Omental fat pad (tissue), 4 donors: ENCODE measurements around the gene SLC24A3. TPM values are rescaled to one million over a fixed set of nuclear protein-coding genes. Genes with fewer than 3 reads are reported as not detected.

Source experiments
- ATAC-seq: fragments of 150-250 bp; one replicate; pipeline ENCODE4 v1.9.1; 2016; ENCODE audit warnings: mild to moderate bottlenecking, moderate library complexity; ENCODE audit not compliant: low FRiP score
- DNase-seq: peaks from one replicate; pipeline ENCODE4 v3.0.0-alpha.2; 2019; ENCODE audit warnings: low spot score
- total RNA-seq, 4 donors: library from RNA; depleted of rRNA; stranded (reverse); fragments of >200 nt; gene quantifications; one replicate each; pipeline ENCODE4 v1.1.0, GENCODE V29; 2016
- TF ChIP-seq, protein P1 (sequence below), 3 donors: fragments of 450-650 bp; IDR thresholded peaks; one replicate each; pipeline ENCODE4 v1.5.1; 2016 to 2017; ENCODE audit warnings: antibody characterized with exemption in 3 of 3, mild to moderate bottlenecking in 3 of 3, moderate library complexity in 2 of 3

SLC24A3 gene
- 10 to 100 TPM in 1 of 4 donors, 1 to 10 TPM in 3; 6.3 to 14.0 (median 9.2) TPM for total RNA-seq

GRCh38 chr20:19212469-19212815, at the start of gene SLC24A3:
Gene SLC24A3, plus strand, starts transcription at chr20:19212642.
- ATAC-seq: peak; percentile 35
- TF ChIP-seq, protein P1, sequence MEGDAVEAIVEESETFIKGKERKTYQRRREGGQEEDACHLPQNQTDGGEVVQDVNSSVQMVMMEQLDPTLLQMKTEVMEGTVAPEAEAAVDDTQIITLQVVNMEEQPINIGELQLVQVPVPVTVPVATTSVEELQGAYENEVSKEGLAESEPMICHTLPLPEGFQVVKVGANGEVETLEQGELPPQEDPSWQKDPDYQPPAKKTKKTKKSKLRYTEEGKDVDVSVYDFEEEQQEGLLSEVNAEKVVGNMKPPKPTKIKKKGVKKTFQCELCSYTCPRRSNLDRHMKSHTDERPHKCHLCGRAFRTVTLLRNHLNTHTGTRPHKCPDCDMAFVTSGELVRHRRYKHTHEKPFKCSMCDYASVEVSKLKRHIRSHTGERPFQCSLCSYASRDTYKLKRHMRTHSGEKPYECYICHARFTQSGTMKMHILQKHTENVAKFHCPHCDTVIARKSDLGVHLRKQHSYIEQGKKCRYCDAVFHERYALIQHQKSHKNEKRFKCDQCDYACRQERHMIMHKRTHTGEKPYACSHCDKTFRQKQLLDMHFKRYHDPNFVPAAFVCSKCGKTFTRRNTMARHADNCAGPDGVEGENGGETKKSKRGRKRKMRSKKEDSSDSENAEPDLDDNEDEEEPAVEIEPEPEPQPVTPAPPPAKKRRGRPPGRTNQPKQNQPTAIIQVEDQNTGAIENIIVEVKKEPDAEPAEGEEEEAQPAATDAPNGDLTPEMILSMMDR (IDR thresholded peaks at IDR 0.05): no peak
- no peak for DNase-seq

DNA sequence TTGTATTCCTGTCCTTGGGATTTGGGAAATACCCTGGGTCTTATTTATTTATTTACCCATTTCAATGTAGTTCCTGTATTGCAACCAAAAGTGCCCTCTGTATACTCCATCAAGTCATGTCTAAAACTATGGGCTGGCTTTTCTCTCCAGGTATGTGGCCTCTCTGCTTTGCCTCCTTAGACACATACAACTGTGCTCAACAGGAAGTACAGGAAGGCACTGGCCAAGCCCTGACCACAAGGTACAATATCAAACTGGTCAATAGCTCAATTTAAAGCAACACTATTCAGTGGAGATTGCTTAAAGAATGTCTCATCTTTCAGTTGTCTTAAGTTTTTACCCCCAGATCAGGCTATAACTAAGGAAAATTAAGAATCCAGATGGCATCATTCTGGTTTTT, 42.3 kb upstream of the SLC24A3 start:
- TF ChIP-seq, protein P1 (IDR thresholded peaks at IDR 0.05): no peak
- ATAC-seq (no peak), DNase-seq (no peak)

DNA sequence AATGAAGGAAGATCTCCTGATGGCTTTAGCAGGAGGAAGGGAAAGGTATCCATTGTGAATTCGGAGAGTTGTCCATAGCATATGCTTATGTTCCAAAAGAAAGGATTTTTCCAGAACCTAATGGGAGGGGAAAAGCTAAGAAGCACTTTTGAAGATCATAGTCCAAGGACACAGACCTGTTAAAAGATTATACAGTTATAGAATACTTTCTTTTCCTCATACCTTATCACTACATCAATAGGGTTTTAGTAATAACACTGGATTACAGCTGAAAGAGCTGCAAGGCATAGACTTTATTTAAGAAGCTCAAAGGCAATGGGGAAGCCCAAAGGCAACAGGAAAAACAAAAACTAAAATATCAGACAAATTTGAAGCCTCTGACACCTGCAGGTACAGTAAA, 39.8 kb upstream of the SLC24A3 start:
- no peak for ATAC-seq
- DNase-seq: no peak
- TF ChIP-seq, protein P1 (IDR thresholded peaks at IDR 0.05): no peak

DNA sequence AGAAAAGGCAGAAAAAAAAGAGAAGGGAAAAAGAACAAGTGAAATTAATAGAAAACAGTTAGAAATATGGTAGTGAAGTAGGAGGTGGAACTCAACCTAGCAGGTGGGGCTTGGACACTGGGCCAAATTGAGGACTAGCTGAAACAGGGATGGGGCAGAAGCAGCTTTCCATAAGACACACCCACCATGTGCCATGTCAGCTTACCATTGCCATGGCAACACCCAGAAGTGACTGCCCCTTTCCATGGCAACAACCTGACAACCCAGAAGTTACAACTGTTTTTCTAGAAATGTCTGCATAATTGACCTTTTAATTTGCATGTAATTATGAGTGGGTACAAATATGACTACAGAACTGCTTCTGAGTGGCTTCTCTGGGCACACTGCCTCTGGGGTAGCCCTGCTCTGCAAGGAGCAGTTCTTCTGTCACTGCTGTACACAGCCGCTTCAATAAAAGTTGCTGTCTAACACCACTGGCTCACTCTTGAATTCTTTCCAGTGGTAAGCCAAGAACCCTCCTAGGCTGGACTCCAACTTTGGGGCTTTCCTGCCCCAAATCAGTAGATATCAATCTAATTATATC, 35.9 kb upstream of the SLC24A3 start:
- no peak for ATAC-seq
- TF ChIP-seq, protein P1 (IDR thresholded peaks at IDR 0.05): no peak

DNA sequence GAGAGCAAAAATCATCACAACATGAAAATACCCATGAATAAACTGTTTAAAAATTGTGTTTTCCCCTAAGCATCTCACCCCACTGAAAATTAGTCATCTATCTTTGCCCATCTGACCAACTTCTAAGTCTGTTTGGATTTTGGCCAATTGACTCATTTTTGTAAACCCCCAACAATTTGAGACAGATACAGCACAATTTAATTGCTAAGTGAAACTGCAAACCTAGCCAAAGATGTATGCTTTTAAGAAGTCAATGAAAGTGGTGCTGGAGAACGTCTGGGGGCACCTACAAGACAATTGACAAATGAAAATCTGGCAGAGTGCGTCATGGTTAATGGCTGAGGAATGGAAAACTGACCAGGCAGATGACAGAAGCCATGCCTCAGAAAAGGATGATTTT, 30.9 kb upstream of the SLC24A3 start:
- no peak for DNase-seq
- TF ChIP-seq, protein P1 (IDR thresholded peaks at IDR 0.05): no peak
- no peak for ATAC-seq

More for the DNA sequence above, 35.9 kb upstream of the SLC24A3 start:
- DNase-seq: no peak

- TF ChIP-seq, protein P1 (IDR thresholded peaks at IDR 0.05): no peak
- DNase-seq (no peak), ATAC-seq (no peak)
Observed at GRCh38 chr20:19185083-19185482, 27.4 kb upstream of the SLC24A3 start.

- TF ChIP-seq, protein P1 (IDR thresholded peaks at IDR 0.05): no peak
- DNase-seq: no peak
- no peak for ATAC-seq
Observed at GRCh38 chr20:19193349-19193748, 19.1 kb upstream of the SLC24A3 start.
